ENCODE results near the gene GJA9. TPM values are rescaled to one million over a fixed set of nuclear protein-coding genes. Genes with fewer than 3 reads are reported as not detected.

GJA9 gene
- total and polyA plus RNA-seq, 2 of the 8 experiments (the other 6 are each of a cell fraction or from before 2014, with no cell fraction given): not detected

GRCh38 chr1:38905985-38906384, 24.6 kb upstream of the GJA9 start (continued):
- TF ChIP-seq HDAC2 (IDR thresholded peaks at IDR 0.05; ENCODE audit: borderline replicate concordance in 1 of 2, low read depth in 2 of 2, low read length in 2 of 2): no peak
